GM23338 (cell line): ENCODE results near the gene PDZK1IP1. TPM values are rescaled to one million over a fixed set of nuclear protein-coding genes. Genes with fewer than 3 reads are reported as not detected.

Experiments
- ATAC-seq: fragments of 200-7000 bp; cut with Tn5 transposase; 3 replicates; pipeline ENCODE4 v1.9.1; 2020
- DNase-seq: peaks from one replicate; pipeline ENCODE4 v3.0.0-alpha.2; 2015; ENCODE audit warnings: low spot score
- H2AFZ ChIP-seq: fragments of 200-600 bp; sonication (generic); 2 replicates; pipeline ENCODE4 v1.8.0; 2016; ENCODE audit warnings: antibody characterized with exemption, mild to moderate bottlenecking, moderate library complexity
- H3F3A ChIP-seq: fragments of 200-600 bp; sonication (generic); replicated peaks from 2 replicates; pipeline ENCODE4 v1.8.0; 2017; ENCODE audit warnings: antibody characterized with exemption, mixed run types, low read depth
- H3K27ac ChIP-seq: fragments of 200-600 bp; sonication (generic); 2 replicates; pipeline ENCODE4 v1.6.1; 2016; ENCODE audit warnings: low read depth
- H3K27me3 ChIP-seq: fragments of 200-600 bp; sonication (generic); 2 replicates; pipeline ENCODE4 v1.8.0; 2016; ENCODE audit warnings: mild to moderate bottlenecking, mixed run types, moderate library complexity; ENCODE audit not compliant: insufficient read depth
- H3K36me3 ChIP-seq: fragments of 200-600 bp; sonication (generic); 2 replicates; pipeline ENCODE4 v1.8.0; 2016; ENCODE audit warnings: mild to moderate bottlenecking; ENCODE audit not compliant: insufficient read depth
- H3K4me1 ChIP-seq: fragments of 200-600 bp; sonication (generic); 2 replicates; pipeline ENCODE4 v1.8.0; 2016; ENCODE audit warnings: mild to moderate bottlenecking, moderate library complexity; ENCODE audit not compliant: insufficient read depth
- H3K4me2 ChIP-seq: fragments of 200-600 bp; sonication (generic); 2 replicates; pipeline ENCODE4 v1.7.1; 2017; ENCODE audit warnings: mixed run types
- H3K4me3 ChIP-seq: fragments of 200-600 bp; sonication (generic); 2 replicates; pipeline ENCODE4 v1.6.1; 2016; ENCODE audit warnings: mixed run types
- H3K79me2 ChIP-seq: fragments of 200-600 bp; sonication (generic); replicated peaks from 2 replicates; pipeline ENCODE4 v1.8.0; 2017; ENCODE audit warnings: mild to moderate bottlenecking; ENCODE audit not compliant: insufficient read depth
- H3K9me2 ChIP-seq: fragments of 200-600 bp; sonication (generic); 2 replicates; pipeline ENCODE4 v1.8.0; 2017; ENCODE audit not compliant: insufficient read depth
- H4K20me1 ChIP-seq: fragments of 200-600 bp; sonication (generic); replicated peaks from 2 replicates; pipeline ENCODE4 v1.8.0; 2017; ENCODE audit warnings: mild to moderate bottlenecking; ENCODE audit not compliant: insufficient read depth
- H3K27ac Mint-ChIP-seq: 2 replicates; pipeline ENCODE4 v1.8.0; 2020; ENCODE audit warnings: inconsistent platforms, mild to moderate bottlenecking, moderate library complexity, mixed read lengths
- H3K27me3 Mint-ChIP-seq: 3 replicates; pipeline ENCODE4 v1.8.0; 2022; ENCODE audit warnings: low read depth, mild to moderate bottlenecking, moderate library complexity, mixed read lengths, inconsistent platforms; ENCODE audit not compliant: insufficient read depth, poor library complexity
- H3K36me3 Mint-ChIP-seq: 3 replicates; pipeline ENCODE4 v1.8.0; 2021; ENCODE audit warnings: low read depth, mild to moderate bottlenecking, inconsistent platforms, moderate library complexity, mixed read lengths
- H3K4me1 Mint-ChIP-seq: 3 replicates; pipeline ENCODE4 v1.8.0; 2020; ENCODE audit warnings: mild to moderate bottlenecking, inconsistent platforms, mixed read lengths
- H3K4me3 Mint-ChIP-seq: 3 replicates; pipeline ENCODE4 v1.8.0; 2021; ENCODE audit warnings: moderate library complexity, mild to moderate bottlenecking, inconsistent platforms, mixed read lengths
- H3K9me3 Mint-ChIP-seq: 3 replicates; pipeline ENCODE4 v1.8.0; 2020; ENCODE audit warnings: moderate library complexity, mild to moderate bottlenecking, inconsistent platforms, mixed read lengths
- POLR2AphosphoS5 ChIP-seq: IDR thresholded peaks from 2 replicates; pipeline ENCODE4 v1.6.1; 2016; ENCODE audit warnings: antibody characterized with exemption, low read depth
- polyA plus RNA-seq: library from polyadenylated mRNA; unstranded; fragments of >200 nt; fragmentation: Nextera tagmentation; extraction: Ambion mirVana; gene quantifications from 2 replicates; pipeline ENCODE4 v1.2.1, GENCODE V29; 2016
- total RNA-seq: library from RNA; depleted of rRNA; stranded (reverse); fragments of >200 nt; shearing (Covaris generic); gene quantifications from 2 replicates; pipeline ENCODE4 v1.2.3, GENCODE V29; 2014; rRNA removed

The PDZK1IP1 gene
- total and polyA plus RNA-seq, 2 experiments from 2014 or later, result not detected

GRCh38 chr1:47137198-47137597, 52.6 kb downstream of the PDZK1IP1 start, which contains the start of gene CYP4A22:
CYP4A22 (plus strand) TSS chr1:47137441; CDS start chr1:47137486, 45 bp downstream.
- ATAC-seq (no peak), DNase-seq (no peak)
- no peak within 1 kb of the TSS for H3K27ac Mint-ChIP-seq
- Histone ChIP-seq H3K27me3 (no peaks in the 10 kb centered on the region), H3K36me3 (no peaks in the 10 kb centered on the region), H3K9me2 (no peaks in the 10 kb centered on the region), H3K4me1 (no peaks in the 10 kb centered on the region), H2AFZ (no peak within 1 kb of the TSS), H3K4me3 (no peak within 1 kb of the TSS), H3K79me2 (no peaks in the 10 kb centered on the region), H3F3A (no peaks in the 10 kb centered on the region), H4K20me1 (no peaks in the 10 kb centered on the region), H3K4me2 (no peak within 1 kb of the TSS), H3K27ac (no peak within 1 kb of the TSS)
- H3K4me3 Mint-ChIP-seq, result no peak within 1 kb of the TSS
- H3K36me3 Mint-ChIP-seq, result no peaks in the 10 kb centered on the region
- peaks cover 2% of the 10 kb centered on the region for H3K27me3 Mint-ChIP-seq
- H3K9me3 Mint-ChIP-seq, result no peaks in the 10 kb centered on the region; the same call in 2 of the 3 replicates
- TF ChIP-seq POLR2AphosphoS5, result no peak
- no peaks in the 10 kb centered on the region for H3K4me1 Mint-ChIP-seq

Other genes starting within 250 kb of the PDZK1IP1 start
- gene CYP4A11, start 248.6 kb downstream of the PDZK1IP1 start, total RNA-seq, result not detected in 2 replicates
- gene CYP4A11, start 248.6 kb downstream of the PDZK1IP1 start, polyA plus RNA-seq, result not detected in 2 replicates
- 2.2 and 3.6 TPM in 2 replicates for gene CYP4X1, start 166.4 kb downstream of the PDZK1IP1 start, total RNA-seq
- 1.1 and 1.8 TPM in 2 replicates for gene CYP4X1, start 166.4 kb downstream of the PDZK1IP1 start, polyA plus RNA-seq
- not detected in 2 replicates for gene CYP4Z1, start 122.8 kb downstream of the PDZK1IP1 start, total RNA-seq
- gene CYP4Z1, start 122.8 kb downstream of the PDZK1IP1 start, polyA plus RNA-seq, result not detected in 2 replicates
- gene CYP4A22, start 52.6 kb downstream of the PDZK1IP1 start, total RNA-seq, result not detected in 2 replicates
- gene CYP4A22, start 52.6 kb downstream of the PDZK1IP1 start, polyA plus RNA-seq, result not detected in 2 replicates
- gene TAL1, start 42.2 kb upstream of the PDZK1IP1 start, total RNA-seq, result not detected in 2 replicates
- gene TAL1, start 42.2 kb upstream of the PDZK1IP1 start, polyA plus RNA-seq, result not detected in 2 replicates
- 31.1 and 38.2 TPM in 2 replicates for gene STIL, start 124.1 kb upstream of the PDZK1IP1 start, total RNA-seq
- gene STIL, start 124.1 kb upstream of the PDZK1IP1 start, polyA plus RNA-seq, result 15.1 and 15.6 TPM in 2 replicates
- gene CMPK1, start 143.8 kb upstream of the PDZK1IP1 start, total RNA-seq, result 25.2 and 28.6 TPM in 2 replicates
- 19.0 and 22.8 TPM in 2 replicates for gene CMPK1, start 143.8 kb upstream of the PDZK1IP1 start, polyA plus RNA-seq
- not detected in 2 replicates for gene FOXE3, start 226.2 kb upstream of the PDZK1IP1 start, total RNA-seq
- 0.17 TPM in 1 of 2 replicates, not detected in the other for gene FOXE3, start 226.2 kb upstream of the PDZK1IP1 start, polyA plus RNA-seq
- 0.28 TPM in 1 of 2 replicates, not detected in the other for gene FOXD2, start 248.0 kb upstream of the PDZK1IP1 start, total RNA-seq
- gene FOXD2, start 248.0 kb upstream of the PDZK1IP1 start, polyA plus RNA-seq, result not detected in 2 replicates